ENCODE data around the gene CBY2.

GRCh38 chr13:45690636-45691035, 11.5 kb upstream of the CBY2 start:
- TF ChIP-seq CTCF (IDR thresholded peaks at IDR 0.05; ENCODE audit: low read length) (no peak), EZH2 (IDR thresholded peaks at IDR 0.05; ENCODE audit: borderline replicate concordance, low read length) (no peak)
